Activated naive CD4-positive, alpha-beta T cell treated with anti-CD3 and anti-CD28 coated beads, Interleukin-2, amount 50 U/mL, for 24 hours (primary cell): ENCODE data around the gene FAM111A.

Experiments
- H3K27ac Mint-ChIP-seq: one replicate; pipeline ENCODE4 v1.8.0; 2021; ENCODE audit warnings: mild to moderate bottlenecking, mixed read lengths
- H3K27me3 Mint-ChIP-seq: one replicate; pipeline ENCODE4 v1.8.0; 2021; ENCODE audit warnings: mixed read lengths
- H3K36me3 Mint-ChIP-seq: one replicate; pipeline ENCODE4 v1.8.0; 2021; ENCODE audit warnings: mixed read lengths
- H3K4me1 Mint-ChIP-seq: one replicate; pipeline ENCODE4 v1.8.0; 2021; ENCODE audit warnings: mixed read lengths
- H3K4me3 Mint-ChIP-seq: one replicate; pipeline ENCODE4 v1.8.0; 2021; ENCODE audit warnings: mild to moderate bottlenecking, mixed read lengths
- H3K9me3 Mint-ChIP-seq: one replicate; pipeline ENCODE4 v1.8.0; 2021; ENCODE audit warnings: mixed read lengths

The FAM111A gene

DNA sequence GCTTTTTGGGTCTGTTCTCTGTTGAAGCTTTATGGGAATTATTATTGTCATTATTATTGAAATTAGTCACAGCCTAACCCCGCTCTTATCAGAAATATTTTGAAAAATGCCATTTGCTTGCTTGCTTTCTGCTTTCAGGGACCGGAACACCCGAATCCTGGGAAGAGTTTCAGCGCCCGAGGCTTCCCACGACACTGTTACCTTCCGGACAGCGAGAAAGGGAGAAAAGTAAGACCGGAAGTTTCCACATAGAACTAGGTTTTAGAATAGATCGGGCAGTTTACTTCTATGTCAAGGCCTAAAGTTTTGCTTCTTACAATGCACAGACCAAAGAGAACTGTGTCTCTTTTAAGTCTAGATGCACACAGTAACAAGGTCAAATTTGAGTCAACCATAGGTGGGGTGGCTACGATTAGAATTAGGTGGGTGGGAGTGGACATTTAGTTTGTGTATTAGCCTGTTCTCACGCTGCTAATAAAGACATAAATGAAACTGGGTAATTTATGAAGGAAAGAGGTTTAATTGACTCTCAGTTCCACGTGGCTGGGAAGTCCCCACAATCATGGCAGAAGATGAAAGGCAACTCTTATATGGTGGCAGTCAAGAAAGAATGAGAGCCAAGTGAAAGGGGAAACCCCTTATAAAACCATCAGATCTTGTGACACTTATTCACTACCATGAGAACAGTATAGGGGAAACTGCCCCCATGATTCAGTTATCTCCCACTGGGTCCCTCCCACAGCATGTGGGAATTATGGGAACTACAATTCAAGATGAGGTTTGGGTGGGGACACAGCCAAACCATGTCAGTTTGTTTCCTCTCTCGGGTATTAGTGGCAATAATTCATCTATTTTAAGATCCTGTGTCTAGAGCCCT is 57.1 kb downstream of the FAM111A start:
- Mint-ChIP-seq H3K4me3 (no peak overlapping the region), H3K9me3 (no peaks in the 10 kb centered on the region), H3K27me3 (peaks cover 3% of the 10 kb centered on the region), H3K4me1 (peaks cover 18% of the 10 kb centered on the region), H3K27ac (peak overlapping the region; percentile 31), H3K36me3 (peaks cover 2% of the 10 kb centered on the region)

DNA sequence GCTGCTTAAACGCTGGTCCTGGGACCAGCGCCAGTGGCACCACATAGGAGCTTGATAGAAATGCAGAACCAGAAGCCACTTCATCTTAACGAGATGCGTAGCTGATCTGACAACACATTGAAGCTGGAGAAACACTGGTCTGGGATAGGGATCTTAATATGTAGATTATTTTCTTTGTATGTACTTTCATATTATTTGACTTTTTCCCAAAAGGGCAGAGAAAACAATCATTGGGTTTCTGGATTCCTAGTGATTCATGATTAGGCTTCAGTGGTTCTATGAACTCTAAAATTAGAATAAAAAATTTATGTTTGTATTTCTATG is 57.7 kb downstream of the FAM111A start:
- Mint-ChIP-seq H3K4me1 (peaks cover 18% of the 10 kb centered on the region), H3K27me3 (peaks cover 3% of the 10 kb centered on the region), H3K9me3 (no peaks in the 10 kb centered on the region), H3K4me3 (no peak overlapping the region), H3K36me3 (peaks cover 2% of the 10 kb centered on the region), H3K27ac (no peak overlapping the region)

DNA sequence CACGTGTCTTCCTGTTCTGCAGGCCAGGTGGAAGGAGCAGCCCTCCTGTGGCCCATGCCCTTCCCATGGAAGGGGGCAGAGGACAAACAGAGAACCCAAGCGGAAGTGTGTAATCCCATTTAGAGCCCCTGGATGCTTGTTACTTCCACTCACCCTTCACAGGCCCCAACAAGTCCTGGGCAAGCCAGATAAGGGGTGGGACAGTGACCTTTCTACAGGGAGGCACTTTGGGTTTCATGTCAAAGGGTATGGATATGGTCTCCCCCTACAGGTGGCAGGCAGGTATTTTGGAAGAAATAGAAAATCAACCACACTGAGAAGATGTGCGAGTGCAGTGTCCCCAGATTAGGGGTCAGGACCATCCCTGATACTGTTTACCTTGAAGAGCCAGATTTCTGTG is 58.7 kb downstream of the FAM111A start:
- H3K4me1 Mint-ChIP-seq: peaks cover 18% of the 10 kb centered on the region

More for the DNA sequence above, 58.7 kb downstream of the FAM111A start:
- H3K36me3 Mint-ChIP-seq: peaks cover 2% of the 10 kb centered on the region
- no peak overlapping the region for H3K4me3 Mint-ChIP-seq
- H3K27ac Mint-ChIP-seq: no peak overlapping the region
- H3K9me3 Mint-ChIP-seq: no peaks in the 10 kb centered on the region
- peaks cover 3% of the 10 kb centered on the region for H3K27me3 Mint-ChIP-seq
